GM18526 (cell line): ENCODE data around the gene SIPA1.

Experiments
- POLR2A ChIP-seq: IDR thresholded peaks from 3 replicates; pipeline ENCODE4 v1.6.1; 2011; ENCODE audit not compliant: insufficient read length; ENCODE audit errors: extremely low read depth

SIPA1 gene

GRCh38 chr11:65655570-65656332, 17.9 kb downstream of the SIPA1 start:
- no peak for TF ChIP-seq POLR2A

DNA sequence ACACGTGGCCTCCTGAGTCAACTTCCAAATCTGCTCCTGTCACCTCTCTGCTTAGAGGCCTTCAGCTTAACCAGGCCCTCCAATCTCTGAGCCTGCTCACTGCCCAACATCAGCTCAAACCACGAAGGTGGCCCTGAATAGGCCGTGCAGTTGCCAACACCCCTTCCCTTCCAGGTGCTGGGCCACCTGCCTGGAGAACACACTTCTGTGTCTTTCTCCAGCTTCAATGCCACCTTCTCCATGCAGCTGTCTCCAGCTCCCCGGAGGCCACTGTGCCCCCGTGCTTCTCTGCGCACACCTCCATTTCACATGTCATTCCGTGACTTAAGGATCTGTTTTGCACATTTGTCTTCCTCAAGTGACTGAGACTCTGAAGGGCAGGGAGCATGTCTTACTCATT, 19.5 kb downstream of the SIPA1 start:
- TF ChIP-seq POLR2A: no peak

GRCh38 chr11:65658174-65659021, 20.5 kb downstream of the SIPA1 start:
- no peak for TF ChIP-seq POLR2A

- no peak for TF ChIP-seq POLR2A
These were observed 22.1 kb downstream of the SIPA1 start for GRCh38 chr11:65660038-65660437.

GRCh38 chr11:65661599-65662246, 23.8 kb downstream of the SIPA1 start:
- TF ChIP-seq POLR2A: no peak

- TF ChIP-seq POLR2A: no peak
These were observed 24.4 kb downstream of the SIPA1 start for GRCh38 chr11:65662247-65662798.

- peak; percentile 65 for TF ChIP-seq POLR2A
These were observed 25.1 kb downstream of the SIPA1 start, which contains the start of gene RELA for GRCh38 chr11:65662799-65663638. RELA (minus strand) TSS chr11:65662916; CDS start chr11:65662832, 84 bp downstream.

DNA sequence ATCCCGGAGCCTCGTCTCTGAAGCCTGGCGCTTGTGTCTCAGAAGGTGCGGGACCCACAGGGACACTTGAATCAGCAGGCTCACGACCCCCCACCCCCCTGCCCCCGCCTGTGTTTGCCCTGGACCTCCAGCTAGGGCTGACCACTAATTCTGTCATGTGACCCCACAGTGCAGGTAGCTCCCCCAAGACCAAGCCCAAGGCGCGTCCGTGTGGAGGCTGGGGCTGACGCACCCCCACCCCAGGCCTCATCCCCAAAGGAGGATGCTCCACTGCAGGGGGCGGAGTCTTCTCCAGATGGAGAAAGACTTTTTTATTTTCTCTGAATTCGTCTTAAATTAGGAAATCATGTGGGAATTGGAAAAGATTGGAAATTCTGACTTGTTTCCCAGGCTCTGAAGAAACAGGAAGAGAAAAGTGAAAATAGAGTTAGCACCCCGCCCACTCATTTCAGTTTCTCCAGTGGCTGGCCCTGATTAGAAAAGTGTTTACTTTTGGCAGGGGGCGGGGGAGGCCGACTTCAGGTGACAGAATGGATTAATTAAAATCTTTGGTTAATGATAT, 25.8 kb downstream of the SIPA1 start:
- no peak for TF ChIP-seq POLR2A

GRCh38 chr11:65672180-65672860, 34.4 kb downstream of the SIPA1 start:
- no peak for TF ChIP-seq POLR2A

DNA sequence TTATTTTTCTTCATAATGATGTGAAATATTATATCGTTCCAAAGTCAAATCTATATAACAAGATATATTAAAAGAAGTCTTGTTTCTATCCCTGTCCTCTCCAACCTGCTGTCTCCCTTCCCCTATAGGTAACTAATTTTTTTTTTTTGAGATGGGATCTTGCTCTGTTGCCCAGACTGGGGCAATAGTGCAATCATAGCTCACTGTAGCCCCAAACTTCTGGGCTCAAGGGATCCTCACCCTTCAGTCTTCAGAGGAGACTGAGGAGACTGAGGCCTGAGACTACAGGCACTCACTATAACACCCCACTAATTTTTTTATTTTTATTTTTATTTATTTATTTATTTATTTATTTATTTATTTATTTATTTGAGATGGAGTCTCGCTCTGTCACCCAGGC, 35.1 kb downstream of the SIPA1 start:
- no peak for TF ChIP-seq POLR2A

- TF ChIP-seq POLR2A: no peak
These were observed 42.4 kb downstream of the SIPA1 start for GRCh38 chr11:65680192-65680743.

DNA sequence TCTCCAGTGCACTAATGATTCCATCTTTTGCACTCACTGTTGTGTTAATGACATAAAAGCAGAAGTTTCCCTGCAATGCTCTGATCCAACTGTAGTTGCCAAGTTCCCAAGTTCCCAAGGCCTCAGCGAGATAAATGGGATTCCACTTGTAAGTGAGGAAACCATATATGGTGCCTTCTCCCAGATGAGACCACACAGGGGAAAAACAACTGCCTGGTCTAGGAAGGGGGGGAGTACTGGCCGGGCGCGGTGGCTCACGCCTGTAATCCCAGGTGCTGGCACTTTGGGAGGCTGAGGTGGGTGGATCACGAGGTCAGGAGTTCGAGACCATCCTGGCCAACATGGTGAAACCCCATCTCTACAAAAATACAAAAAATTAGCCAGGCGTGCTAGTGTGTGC, 48.1 kb downstream of the SIPA1 start:
- no peak for TF ChIP-seq POLR2A

GRCh38 chr11:65692367-65692766, 54.5 kb downstream of the SIPA1 start:
- no peak for TF ChIP-seq POLR2A
